ENCODE data around the gene ADGRV1.
"Not testable (repeated sequence)": the region's sequence is repeated elsewhere in the genome, so short reads cannot be mapped to it uniquely, and the experiment has no call there.

The ADGRV1 gene

DNA sequence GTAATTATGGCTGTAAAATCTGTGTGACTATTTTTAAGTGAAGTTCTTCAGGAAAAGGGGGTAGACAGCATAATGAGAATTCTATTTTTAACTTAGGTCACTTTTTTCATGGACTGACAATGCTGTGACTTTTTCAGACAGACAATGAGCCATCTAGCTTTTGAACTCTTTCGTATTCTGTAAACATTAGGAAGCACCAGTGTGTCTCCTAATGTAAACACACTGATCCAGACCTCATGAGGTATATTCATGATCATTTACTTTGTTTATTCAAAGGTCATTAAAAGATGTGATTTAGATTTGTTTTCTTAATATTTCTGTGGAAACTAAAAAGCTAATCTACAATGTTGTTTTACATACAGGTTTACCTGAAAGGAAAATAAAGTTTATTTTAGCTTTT is 352.6 kb downstream of the ADGRV1 start:
- DNase-seq (ENCODE audit: low spot score) = no peak

DNA sequence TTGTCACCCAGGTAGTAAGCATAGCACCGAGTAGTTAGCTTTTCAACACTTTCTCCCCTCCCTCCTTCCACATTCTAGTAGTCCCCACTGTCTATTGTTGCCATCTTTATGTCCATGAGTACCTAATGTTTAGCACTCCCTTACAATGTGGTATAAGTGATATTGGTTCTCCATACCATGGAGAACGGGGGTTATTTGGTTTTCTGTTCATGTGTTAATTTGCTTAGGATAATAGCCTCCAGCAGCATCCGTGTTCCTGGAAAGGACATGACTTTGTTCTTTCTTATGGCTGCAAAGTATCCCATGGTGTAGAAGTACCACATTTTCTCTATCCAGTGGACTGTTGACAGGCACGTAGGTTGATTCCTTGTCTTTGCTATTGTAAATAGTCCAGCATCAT is 353.9 kb downstream of the ADGRV1 start:
- no peak for DNase-seq (ENCODE audit: low spot score)

DNA sequence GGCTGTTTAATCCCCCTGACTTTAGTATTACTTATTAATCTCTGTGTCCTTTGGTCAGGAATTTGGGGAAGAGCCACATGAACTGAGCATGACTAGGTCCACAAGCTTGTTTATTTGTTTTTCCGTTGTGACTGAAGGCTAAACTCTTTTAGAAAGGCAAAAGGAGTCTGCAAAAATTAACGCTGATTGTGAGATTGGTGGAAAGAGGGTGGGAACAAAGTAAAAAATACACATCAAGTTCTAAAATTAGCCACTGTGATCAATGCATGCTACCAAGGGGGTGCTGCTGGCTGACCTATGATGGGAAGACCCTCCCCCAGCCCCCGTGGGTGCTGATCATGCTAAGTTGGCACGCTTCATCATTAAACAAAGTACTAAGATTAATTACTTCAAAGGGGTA is 356.8 kb downstream of the ADGRV1 start:
- DNase-seq (ENCODE audit: low spot score) = no peak

DNA sequence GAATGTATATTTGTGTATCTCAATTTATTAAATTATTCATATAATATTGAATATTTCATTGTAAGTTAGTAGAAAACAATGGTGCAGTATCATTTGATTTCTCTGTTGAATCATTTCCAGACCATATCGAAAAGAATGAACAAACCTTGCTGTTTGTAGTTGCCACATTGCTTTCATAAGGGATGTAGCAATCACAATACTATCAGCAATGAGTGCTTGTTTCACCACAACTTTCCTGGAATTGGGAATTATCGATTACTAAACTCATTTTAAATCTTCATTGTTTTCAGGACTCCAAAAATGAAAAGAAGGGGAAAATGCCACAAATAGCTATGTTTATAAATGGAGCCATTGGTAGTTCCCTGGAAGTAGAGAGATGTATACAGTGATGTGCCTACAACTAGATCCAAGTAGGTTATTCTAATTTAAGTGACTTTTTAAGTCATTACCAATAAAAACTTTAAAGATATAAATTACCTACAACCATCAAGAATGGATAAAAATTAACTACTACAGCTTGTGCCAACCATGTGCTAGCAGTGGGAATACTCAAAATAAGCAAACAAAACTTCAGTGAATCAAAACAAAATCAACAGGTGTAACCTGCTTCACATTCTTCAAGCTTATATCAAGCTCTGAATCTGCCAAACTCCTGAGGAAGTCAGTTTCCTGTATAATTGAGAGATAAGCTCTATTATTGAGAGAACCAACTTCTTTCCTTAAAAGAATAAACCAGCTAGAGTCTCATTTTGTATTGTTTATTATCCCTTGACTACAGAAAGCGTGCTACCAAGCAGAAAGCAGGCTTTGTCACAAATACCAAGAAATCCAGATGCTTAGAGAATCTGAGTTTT is 358.6 kb downstream of the ADGRV1 start:
- no peak for DNase-seq (ENCODE audit: low spot score)

DNA sequence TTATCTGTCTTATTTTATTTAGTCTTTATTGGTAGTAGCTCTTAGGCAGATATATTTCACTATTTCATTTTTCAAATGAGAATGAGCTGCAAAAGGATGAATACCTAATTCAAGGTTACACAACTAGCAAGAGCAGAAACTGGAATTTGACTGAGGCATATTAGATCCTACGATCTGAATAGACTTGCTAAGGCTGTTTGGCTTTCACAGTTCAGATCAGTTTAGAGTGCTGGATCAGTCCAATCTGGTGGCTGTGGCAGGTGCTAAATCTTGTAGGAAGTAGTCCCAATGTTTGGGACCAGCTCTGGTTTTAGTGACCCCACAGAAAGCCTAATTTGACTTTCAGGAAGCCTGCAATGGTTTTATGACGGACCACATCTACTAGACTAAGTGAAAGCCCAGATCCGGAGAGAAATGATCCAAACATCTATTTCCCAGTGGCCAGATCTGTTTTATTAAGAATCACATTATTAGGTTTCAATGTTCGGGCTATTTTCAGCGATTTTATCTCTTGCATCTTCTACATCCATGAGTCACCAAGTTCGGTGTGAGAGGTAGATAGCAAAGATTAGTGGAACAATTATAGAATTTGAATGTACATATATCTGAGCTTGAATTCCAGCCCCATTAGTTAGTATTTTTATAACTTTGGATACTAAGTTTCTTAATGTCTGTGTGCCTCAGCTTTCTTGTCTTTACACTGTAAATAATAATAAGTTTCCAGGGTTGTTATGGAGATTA is 359.5 kb downstream of the ADGRV1 start:
- no peak for DNase-seq (ENCODE audit: low spot score)

DNA sequence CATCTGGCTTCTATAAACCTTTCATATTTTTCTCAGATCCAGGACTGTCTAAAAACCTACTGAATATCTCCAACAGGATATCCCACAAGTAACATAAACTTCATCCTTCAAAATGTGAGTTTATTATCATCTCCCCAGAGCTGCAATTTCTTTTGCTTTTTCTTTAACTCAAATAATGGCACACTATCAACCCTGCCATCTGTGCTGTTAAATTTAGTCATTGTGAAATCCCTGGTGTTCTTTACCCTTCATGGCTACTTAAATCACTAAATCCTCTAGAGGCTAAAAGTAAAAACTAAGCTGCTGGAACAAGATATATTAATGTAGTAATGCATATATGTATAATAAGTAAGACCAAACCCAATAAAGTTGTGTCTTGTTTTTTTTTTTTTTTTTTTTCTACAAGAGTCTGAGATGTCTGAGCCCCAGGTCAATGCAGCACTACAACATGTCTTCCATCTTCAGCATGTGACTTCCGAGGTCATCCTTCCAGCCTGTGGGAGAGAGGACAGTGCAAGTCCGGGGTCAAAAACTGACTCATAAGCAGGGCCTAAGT is 362.9 kb downstream of the ADGRV1 start:
- no peak for DNase-seq (ENCODE audit: low spot score)

DNA sequence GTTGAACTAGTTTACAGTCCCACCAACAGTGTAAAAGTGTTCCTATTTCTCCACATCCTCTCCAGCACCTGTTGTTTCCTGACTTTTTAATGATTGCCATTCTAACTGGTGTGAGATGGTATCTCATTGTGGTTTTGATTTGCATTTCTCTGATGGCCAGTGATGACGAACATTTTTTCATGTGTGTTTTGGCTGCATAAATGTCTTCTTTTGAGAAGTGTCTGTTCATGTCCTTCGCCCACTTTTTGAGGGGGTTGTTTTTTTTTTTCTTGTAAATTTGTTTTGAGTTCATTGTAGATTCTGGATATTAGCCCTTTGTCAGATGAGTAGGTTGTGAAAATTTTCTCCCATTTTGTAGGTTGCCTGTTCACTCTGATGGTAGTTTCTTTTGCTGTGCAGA is 365.6 kb downstream of the ADGRV1 start:
- DNase-seq (ENCODE audit: low spot score) = not testable (repeated sequence)

DNA sequence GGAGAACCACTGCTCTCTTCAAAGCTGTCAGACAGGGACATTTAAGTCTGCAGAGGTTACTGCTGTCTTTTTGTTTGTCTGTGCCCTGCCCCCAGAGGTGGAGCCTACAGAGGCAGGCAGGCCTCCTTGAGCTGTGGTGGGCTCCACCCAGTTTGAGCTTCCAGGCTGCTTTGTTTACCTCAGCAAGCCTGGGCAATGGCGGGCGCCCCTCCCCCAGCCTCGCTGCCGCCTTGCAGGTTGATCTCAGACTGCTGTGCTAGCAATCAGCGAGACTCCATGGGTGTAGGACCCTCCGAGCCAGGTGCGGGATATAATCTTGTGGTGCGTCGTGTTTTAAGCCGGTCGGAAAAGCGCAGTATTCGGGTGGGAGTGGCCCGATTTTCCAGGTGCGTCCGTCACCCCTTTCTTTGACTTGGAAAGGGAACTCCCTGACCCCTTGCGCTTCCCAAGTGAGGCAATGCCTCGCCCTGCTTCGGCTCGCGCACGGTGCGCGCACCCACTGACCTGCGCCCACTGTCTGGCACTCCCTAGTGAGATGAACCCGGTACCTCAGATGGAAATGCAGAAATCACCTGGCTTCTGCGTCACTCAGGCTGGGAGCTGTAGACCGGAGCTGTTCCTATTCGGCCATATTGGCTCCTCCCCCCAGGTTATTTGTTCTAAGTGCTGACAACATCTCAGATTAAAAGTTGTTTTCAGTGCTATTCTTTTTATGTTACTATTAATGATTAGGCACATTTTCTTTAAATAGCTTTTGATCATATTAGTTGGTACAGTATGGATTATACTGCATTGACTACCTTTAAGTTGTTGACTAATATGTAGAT is 370.6 kb downstream of the ADGRV1 start:
- DNase-seq (ENCODE audit: low spot score) = not testable (repeated sequence)

DNA sequence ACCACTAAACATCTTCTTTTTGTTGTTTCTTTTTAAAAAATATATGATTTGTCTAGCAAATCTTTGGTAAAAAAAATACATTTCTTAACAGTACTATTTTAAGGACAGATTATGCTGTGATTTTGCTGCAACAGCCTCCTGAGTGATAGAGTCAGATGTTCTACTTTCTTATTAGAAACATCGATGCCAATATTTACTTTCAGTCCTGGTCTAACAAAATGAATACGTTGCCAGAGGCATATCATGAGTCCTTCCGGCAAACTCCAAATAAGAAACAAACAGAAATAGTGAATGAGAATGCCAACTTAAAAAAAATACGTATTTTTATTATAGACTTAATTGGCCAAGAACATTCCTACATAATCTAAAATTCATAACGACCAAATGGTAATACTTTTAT is 371.5 kb downstream of the ADGRV1 start:
- DNase-seq (ENCODE audit: low spot score) = no peak

DNA sequence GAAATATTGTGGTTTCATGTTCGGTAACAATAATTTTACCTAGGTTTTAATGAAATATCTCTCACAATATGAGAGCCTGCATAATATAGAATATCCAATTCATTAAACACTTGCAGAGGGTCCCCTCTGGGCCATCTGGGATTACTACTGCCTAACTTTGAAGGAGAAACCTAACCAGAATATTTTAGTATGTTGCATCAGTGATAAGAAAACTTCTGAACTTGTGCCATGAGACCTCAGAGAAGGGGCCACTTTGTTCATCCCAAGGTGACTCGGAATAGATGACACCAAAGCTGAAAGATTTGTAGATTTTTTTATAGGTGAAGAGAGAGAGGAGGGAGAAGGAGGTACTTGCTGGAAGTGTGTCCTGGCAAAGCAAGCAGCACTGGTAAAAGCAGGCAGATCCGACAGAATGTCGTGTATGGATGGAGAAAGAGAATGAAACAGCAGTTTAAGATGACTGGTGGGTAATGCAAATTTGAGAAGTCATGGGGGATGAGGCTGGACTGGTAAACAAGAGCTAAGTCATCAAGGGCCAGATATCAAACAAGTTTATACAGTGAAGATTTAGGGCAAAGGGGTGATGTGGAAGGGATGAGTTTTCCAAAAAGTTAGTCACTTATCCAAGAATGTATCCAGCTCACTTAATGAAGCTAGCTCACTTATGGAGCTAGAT is 372.3 kb downstream of the ADGRV1 start:
- DNase-seq (ENCODE audit: low spot score) = no peak

DNA sequence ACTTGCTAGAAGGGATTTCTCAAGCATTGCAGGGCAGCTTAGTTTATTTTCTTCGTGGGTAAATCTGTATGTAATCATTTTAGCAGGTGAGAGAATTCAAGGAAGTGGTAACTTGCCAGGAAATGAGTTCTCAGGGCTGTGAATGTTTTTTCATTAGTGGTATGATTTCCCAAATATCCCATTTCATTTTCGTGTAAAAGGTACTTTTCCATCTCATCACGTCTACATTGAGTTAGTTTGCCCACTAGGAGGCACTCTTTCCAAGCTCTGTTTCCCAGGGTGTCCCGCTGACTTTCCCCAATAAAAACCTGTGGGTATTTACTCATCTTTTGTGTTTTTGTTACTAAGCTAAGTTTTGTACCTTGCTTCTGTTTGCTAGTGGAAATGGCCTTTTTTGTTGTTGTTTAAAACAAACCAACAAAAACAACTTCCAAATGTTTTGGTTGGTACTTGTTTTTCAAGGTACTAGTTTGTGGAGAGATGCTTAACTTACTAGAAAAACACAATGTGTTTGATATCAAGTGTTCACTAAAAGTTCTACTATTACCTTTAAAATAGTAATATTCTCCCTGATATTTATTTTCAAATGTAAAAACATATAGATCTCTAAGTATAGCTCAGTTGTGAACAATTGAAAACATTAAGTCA is 373.6 kb downstream of the ADGRV1 start:
- peak; percentile 46 for DNase-seq (ENCODE audit: low spot score)

DNA sequence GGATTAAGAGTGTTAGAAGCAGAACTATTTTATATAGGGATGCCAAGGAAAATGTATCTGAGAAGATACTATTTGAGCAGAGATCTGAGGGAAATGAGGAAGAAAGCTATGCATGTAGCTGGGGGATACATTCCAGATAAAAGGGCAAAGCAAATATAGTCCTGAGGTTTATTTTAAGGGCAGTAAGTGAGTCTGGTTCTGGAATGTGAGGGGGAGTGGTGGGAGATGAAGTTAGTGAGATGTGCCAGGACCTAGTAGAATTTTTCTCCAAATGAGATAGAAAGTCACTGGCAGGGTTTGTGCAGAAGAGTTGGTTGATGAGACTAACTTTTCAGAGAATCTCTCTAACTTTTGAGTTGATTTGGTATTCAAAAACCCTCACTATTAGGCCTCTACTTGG is 374.7 kb downstream of the ADGRV1 start:
- no peak for DNase-seq (ENCODE audit: low spot score)

DNA sequence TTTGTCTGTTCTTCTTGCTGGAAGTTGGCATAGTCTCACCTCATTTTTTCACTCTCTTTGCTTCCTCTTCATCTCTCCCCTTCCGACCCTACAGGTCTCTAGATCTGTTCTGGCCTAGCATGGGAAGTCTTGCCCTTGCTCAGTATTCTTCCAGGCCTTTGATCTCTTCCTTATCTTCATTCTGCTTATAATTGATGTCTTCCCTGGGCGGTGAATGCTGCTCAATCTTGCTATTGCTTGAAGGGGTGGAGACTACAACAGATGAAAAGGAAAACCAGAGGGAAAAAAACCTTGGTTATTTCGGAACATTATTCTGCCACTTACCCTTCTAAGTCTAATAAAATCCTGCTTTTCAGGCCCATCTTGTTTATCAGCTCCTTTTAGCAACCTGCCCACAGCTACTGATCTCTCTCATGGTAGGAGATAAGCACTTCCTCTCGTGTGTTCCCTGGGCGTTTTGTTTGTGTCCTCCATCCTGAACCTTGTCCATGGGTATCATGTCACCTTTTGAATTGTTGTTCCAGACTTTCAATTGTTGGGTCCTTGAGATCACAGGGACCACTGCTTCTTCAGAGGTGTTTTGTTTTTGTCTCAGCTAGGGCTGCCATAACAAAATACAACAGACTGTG is 375.6 kb downstream of the ADGRV1 start:
- DNase-seq (ENCODE audit: low spot score) = no peak

DNA sequence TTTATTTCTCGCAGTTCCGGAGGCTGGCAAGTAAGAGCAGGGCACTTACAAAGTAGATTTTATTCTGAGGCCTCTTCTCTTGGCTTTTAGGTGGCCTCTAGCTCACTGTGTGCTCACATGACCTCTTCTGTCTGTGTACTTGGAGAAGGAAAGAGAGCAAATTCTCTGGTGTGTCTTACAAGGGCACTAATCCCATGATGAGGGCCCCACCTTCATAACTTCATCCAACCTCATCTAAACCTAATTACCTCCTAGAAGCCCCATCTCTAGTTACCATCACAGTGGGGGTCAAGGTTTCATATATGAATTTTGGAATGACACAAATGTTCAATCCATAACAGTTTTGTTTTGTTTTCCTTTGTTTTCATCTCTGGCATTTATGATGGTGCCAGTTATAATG is 376.1 kb downstream of the ADGRV1 start:
- DNase-seq (ENCODE audit: low spot score) = no peak

DNA sequence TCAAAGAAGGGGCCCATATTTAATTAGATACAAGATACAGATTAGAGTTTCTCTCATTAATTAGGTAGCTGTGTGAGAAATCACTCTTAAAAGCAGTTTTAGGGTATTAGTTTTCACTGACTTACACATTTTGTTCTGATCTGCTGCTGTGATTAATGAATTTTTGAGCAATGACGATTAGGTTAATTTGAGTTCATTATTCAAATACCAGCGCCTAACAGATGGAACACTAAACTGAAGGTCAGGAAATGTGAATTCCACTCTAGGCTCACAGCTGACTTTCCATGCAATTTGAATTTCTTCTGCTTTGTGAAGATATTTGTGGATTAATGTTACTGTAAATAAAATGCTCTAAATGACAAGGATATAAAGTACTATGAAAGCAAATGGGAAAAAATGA is 380.6 kb downstream of the ADGRV1 start:
- no peak for DNase-seq (ENCODE audit: low spot score)

DNA sequence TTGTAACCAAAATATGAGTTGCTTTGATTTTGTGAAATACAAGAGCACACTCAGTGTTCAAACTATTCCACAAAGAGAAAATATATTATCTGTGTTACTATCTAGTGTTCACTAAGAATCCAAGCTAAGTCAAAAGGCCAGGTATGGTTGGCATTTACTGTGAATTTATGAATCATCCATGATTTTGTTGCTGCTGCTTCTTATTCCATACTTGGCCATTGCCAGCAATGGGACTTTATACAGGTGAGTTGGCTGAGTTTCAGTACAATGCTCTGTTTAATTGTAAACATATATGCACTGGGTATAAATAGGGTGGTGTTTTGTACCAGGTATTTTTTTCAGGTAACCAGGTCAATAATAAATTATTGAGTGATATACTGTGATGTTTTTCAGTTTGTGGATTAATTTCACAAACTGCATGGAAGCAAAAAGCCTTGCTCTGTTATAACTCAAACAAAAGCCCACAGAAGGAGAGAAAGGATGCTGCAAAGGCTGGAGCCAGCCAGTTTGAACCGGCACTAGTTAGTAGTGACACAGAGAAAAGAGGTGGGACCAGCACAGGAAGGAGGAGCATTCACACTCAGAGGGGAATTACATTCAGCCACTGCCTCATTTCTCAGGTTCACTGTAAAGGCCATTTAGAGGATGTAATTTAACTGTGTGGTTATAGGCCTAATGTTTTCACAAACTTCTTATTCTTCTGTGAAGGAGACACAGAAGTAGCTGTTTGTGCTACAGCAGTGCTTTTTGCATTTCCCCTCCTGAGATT is 381.8 kb downstream of the ADGRV1 start:
- DNase-seq (ENCODE audit: low spot score) = peak; percentile 42

DNA sequence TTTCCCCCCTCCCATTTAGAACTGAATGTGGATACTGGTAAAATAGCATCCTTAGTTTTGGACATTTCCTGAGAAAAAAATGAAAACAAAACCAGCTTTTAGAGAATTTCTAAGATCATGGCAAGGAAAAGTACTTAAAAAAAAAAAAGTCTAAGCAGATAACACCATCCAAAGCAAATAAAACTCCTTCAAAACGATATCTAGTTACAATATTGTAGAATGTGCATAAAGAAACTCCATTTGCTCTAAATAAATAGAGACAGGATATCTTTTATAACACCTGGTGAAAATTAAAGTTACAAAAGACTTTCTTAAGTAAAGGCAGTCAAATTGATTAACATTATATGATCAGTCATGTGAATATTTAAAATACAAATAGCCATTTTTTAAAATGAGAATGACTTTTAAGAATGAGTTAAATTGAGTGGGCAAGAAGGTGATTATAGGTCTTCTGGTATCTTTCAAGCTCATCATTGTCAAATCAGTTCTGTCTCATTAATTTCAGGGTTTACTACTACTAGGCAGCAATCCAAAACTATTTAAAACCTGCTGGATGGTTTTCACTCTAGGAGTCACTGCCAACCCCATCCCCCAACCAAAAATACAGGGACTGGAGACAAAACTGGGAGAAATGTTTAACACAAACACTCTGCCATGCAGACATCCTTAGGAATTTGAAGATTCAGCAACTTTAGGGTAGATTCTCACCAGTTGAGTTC is 382.6 kb downstream of the ADGRV1 start:
- no peak for DNase-seq (ENCODE audit: low spot score)

DNA sequence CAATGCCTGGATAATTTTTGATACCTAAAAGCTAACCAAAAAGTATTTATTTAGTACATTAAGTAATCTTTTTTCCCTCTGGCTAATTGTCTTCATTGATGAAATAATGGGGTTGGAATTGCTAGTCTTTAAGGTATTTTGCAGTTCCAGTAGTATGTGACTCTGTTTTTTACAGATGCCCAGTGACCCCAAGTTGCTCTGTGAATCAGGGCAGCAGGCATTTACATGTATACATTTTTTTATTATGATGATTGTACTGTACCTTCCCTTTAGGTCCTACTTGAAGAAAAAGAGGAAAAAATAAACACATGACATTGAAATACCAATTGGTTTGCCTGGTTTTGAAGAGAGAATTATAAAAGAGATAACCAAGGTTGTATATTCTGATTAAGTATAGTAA is 385.5 kb downstream of the ADGRV1 start:
- DNase-seq (ENCODE audit: low spot score) = no peak

DNA sequence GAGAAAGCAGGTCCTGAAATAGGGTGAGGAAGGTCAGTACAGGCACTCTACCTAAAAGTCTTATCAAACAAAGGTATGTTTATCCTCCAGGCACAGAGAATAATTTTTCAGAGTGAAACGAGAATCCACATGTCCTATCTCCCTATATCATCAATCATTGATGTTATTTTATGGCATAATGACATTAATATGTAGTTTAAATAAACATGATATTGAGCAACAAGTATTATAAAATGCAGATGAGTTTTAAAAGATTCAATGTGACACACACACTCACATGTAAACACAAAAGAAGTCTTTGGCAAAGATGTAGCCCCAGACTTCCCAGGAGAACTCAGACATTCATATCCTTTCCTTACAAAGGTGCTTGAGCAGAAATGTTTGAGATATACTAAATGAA is 389.1 kb downstream of the ADGRV1 start:
- DNase-seq (ENCODE audit: low spot score) = no peak

Measured in activated CD4-positive, alpha-beta T cell treated with anti-CD3 and anti-CD28 coated beads, Interleukin-2, Interleukin-4, amounts not matched to agents 100 ng/mL and 50 ng/mL, durations not matched to agents 16 hours and 8 hours (primary cell).